GM21717 (cell line): ENCODE measurements around the gene ASPDH.
"Not testable (repeated sequence)": the region's sequence is repeated elsewhere in the genome, so short reads cannot be mapped to it uniquely, and the experiment has no call there.

ENCODE experiments used
- ATAC-seq: cut with Tn5 transposase; IDR thresholded peaks from one replicate; pipeline ENCODE4 v1.9.1; 2021; ENCODE audit warnings: mild to moderate bottlenecking, moderate library complexity; ENCODE audit not compliant: unreplicated experiment

ASPDH gene

GRCh38 chr19:50480281-50481111 is 33.2 kb downstream of the ASPDH start:
- ATAC-seq: no peak

- no peak for ATAC-seq
Measured at GRCh38 chr19:50479761-50480251, 33.9 kb downstream of the ASPDH start.

GRCh38 chr19:50478901-50479715 is 34.6 kb downstream of the ASPDH start:
- ATAC-seq: no peak

- ATAC-seq: no peak
Measured at GRCh38 chr19:50477751-50478515, 35.8 kb downstream of the ASPDH start.

GRCh38 chr19:50476907-50477238 is 36.8 kb downstream of the ASPDH start:
- ATAC-seq: no peak

- peak; percentile 56 for ATAC-seq
Measured at GRCh38 chr19:50476224-50476906, 37.3 kb downstream of the ASPDH start, which contains the start of the genes EMC10 and GARIN5A. Gene EMC10, plus strand, starts transcription at chr19:50476507. Its CDS starts 38 bp downstream, at chr19:50476545. Gene GARIN5A, minus strand, starts transcription at chr19:50476848. Its CDS starts 460 bp downstream, at chr19:50476388.

- ATAC-seq: peak; percentile 27
Measured at GRCh38 chr19:50475736-50476223, 37.9 kb downstream of the ASPDH start.

GRCh38 chr19:50475101-50475568 is 38.6 kb downstream of the ASPDH start:
- no peak for ATAC-seq

- ATAC-seq: not testable (repeated sequence)
Measured at GRCh38 chr19:50473336-50473735, 40.4 kb downstream of the ASPDH start.

GRCh38 chr19:50468818-50469217 is 44.9 kb downstream of the ASPDH start:
- no peak for ATAC-seq

GRCh38 chr19:50467566-50467965 is 46.1 kb downstream of the ASPDH start:
- no peak for ATAC-seq

- no peak for ATAC-seq
Measured at GRCh38 chr19:50466706-50467039, 47.0 kb downstream of the ASPDH start.

GRCh38 chr19:50465986-50466705 is 47.6 kb downstream of the ASPDH start:
- ATAC-seq: no peak

GRCh38 chr19:50465000-50465399 is 48.7 kb downstream of the ASPDH start:
- ATAC-seq: no peak

GRCh38 chr19:50464348-50464747 is 49.4 kb downstream of the ASPDH start:
- ATAC-seq: no peak

- ATAC-seq: no peak
Measured at GRCh38 chr19:50462970-50463369, 50.7 kb downstream of the ASPDH start.
